HG03095 (cell line): ENCODE data around the gene MPND.

Experiments
- ATAC-seq: cut with Tn5 transposase; IDR thresholded peaks from one replicate; pipeline ENCODE4 v1.9.1; 2021; ENCODE audit warnings: moderate library complexity; ENCODE audit not compliant: unreplicated experiment

MPND gene

GRCh38 chr19:4376028-4376670, 32.8 kb downstream of the MPND start:
- ATAC-seq = no peak

DNA sequence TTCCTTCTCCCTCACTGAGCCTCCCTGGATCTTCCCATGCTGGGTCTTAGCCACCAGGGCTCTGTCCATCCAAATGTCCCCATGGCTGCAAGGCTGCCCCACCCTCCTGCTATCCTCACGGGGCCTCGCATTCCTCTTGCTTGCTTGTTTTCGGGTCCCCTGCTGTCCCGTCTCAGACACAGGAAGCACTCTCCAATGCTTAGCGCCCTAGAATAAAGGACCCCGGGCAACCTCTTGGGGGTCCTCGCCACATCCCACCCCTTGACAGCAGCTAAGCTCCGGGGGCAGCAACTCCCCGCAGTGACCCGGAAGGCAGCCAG, 33.3 kb downstream of the MPND start:
- no peak for ATAC-seq

GRCh38 chr19:4376991-4377781, 33.8 kb downstream of the MPND start:
- no peak for ATAC-seq

GRCh38 chr19:4378886-4379285, 35.5 kb downstream of the MPND start:
- ATAC-seq = no peak

- no peak for ATAC-seq
Observed at GRCh38 chr19:4379383-4380253, 36.3 kb downstream of the MPND start.

- no peak for ATAC-seq
Observed at GRCh38 chr19:4380254-4380727, 36.9 kb downstream of the MPND start.

DNA sequence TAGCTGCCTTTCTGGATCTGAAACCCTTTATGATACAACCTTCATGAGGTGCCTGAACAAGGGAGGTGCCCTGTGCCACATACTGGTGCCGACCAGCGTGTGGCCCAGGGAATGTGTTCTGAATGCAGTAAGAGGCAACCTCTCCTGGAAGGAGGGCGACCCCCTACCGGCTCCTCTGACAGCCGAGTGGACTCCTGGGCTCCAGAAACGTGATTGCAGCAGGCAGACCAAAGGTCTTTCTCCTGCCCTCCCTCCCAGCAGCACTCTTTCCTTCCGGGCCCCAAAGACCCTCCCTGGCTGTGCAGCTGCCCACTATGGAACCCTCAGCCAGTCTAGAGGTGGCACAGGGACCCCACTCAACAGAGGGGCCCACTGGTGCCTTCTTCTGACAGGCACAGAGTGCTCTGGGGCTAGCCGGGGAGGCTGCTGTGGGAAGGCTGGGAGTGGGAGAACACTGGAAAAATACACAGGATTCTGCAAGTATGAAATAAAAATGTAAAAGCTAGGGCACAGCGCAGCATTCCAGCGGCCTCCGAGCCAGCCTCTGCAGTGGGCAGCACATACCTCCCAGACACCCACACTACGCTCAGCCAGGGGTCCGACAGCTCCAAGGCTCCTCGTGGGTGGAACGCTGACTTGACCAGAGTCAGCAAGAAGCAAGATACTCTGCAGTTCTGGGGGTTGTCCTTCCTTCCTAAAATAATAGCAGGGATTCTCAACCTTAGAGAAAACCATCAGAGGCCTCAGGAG, 42.1 kb downstream of the MPND start:
- no peak for ATAC-seq

GRCh38 chr19:4386041-4386782, 42.9 kb downstream of the MPND start:
- no peak for ATAC-seq

DNA sequence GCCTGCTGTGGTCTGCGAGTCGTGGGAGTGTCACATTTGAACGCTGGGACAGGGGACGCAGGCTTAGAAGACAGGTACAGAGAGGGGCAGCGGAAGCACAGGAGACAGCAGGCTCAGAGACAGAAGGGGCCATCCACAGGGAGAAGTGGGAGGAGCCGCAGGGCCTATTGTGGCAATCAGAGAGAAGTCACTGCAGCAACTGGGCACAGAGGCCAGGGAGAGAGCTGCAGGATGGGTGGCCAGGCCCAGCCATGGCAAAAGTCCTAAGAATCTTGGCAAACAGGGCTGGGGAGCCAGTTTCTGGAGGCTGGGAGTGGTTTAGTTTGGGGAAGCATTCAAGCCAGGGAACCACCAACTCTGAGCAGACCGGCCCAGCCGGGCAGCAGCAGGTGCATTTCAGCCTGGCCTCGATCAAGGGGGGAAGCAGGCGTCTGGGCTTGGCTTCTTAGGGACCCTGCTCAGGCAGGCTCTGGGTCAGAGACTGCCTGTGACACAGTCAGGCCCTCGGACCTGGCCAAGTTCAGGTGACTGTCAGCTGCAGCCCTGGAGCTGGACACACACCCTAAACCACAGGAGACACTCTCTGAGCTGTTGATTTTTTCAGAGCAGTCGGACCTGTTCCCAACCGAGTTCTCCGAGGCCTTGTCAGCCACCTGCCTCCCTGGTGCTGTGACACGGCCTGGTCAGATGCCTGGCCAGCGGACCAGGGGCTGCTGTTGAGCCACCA, 45.1 kb downstream of the MPND start:
- no peak for ATAC-seq

GRCh38 chr19:4389064-4389375, 45.7 kb downstream of the MPND start:
- no peak for ATAC-seq

- ATAC-seq = no peak
Observed at GRCh38 chr19:4389511-4390016, 46.2 kb downstream of the MPND start.

DNA sequence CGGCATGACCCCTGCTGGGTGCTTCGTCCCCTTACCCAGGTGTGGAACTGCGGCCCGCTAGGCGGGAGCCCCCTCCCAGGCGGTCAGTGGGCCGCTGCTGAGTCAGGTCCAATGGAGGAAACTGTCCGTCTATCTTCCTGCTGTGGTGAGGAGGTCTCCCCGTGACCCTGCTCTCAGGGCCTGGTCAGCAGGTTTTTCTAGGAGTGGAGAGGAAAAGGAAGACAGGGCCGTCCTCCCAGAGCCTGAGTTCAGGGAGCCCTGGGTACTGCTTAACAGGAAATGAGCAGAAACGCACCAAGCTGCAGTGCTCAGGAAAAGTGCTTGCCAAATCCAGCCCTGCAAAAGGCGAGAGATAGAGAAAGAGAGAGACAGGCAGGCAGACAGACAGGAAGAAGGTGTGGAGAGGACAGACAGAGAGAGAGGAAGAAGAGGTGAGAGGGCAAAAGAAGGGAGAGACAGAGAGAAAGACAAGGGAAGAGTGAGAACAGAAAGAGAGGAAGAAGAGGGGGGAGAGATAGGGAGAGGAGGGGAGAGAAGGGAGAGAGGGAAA, 46.7 kb downstream of the MPND start:
- no peak for ATAC-seq

GRCh38 chr19:4390567-4391305, 47.4 kb downstream of the MPND start:
- ATAC-seq = no peak

- no peak for ATAC-seq
Observed at GRCh38 chr19:4391306-4391693, 47.9 kb downstream of the MPND start.

DNA sequence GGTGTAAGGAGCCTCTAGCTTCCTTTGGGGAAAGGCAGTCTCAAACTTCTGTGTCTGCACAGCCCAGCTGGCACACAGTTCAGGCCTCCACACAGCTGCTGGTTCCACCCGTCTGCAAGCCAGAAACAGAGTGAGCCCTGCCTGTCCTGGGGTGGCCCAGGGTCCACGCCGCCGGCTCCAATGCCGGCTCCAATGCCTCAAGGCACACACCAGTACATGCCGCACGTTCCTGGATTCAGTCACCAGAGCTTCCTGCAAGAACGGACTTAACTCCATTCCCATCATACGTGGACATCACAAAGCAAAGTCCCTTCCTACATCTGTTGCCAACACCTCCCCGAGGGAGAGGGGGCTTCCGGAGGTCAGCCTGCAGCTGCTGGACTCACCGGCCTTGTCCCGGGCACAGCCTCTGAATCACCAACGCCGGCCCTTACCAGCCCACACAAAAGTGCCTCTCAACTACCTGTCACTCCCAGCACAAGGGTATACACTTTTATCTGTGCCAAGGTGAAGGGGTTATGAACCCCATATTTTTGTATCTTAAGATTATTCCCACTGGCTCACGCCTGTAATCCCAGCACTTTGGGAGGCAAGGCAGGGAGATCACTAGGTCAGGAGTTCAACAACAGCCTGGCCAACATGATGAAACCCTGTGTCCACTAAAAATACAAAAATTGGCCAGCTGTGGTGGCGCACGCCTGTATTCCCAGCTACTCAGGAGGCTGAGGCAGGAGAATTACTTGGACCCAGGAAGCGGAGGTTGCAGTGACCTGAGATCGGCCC, 48.5 kb downstream of the MPND start:
- no peak for ATAC-seq

DNA sequence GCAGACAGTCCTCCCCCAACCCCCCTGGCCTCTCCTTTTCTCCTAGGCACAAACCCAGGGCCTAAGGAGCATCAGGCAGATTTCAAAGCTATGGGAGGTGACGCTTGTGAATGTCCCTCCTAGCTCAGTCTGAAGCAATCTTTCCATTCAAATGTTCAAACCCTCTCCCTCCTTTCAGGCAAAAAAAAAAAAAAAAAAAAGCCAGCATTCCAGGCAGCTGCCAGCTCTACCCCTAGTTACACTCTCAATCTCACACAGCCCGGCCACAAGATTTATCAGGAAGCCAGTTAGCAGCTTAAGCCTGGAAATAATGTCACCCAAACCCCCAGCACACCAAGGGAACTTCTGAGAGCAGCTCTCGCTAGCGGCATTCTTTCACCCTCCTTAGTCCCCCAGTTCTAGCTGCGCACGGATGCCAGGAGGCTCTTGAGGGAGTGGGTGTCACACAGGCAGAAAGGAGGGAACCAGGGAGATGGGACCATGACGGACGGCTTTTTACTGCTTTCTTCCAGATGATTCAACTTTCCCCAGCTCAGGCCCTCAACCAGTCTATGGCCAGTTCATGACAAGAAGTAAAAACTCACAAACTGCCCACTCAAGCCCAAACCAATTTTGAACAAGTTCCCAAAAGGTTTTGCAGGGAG, 50.7 kb downstream of the MPND start:
- ATAC-seq = no peak
